Measurements from ENCODE around the gene CPED1. TPM values are rescaled to one million over a fixed set of nuclear protein-coding genes. Genes with fewer than 3 reads are reported as not detected.

The CPED1 gene
- total RNA-seq, 2 experiments from 2014 or later: not detected

DNA sequence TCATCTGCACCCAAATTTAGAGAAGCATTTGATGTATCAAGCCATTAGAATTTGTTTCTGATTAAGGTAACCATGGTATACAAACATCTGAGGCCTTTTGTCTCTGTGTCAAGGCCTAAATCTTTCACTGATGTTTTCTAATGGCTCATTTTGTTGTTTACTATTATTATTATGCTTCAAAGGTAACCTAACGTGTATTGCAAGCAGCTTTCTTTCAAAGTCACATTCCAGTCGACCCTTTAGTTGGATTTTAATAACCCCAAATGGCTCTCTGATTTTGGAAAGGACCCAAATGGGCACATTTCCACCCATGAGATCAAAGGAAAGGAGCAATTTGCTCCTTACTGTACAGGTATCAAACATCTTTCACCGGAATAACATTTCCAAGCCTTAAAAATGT lies 293.6 kb downstream of the CPED1 start:
- Histone ChIP-seq H3K9me2 (ENCODE audit: insufficient read depth, low read length) (no peaks in the 10 kb centered on the region), H3K4me3 (ENCODE audit: low read depth, low read length, poor library complexity, severe bottlenecking) (no peak overlapping the region), H3K4me1 (ENCODE audit: insufficient read depth, low read length, poor library complexity, severe bottlenecking) (no peaks in the 10 kb centered on the region), H3K4me2 (ENCODE audit: low read length) (no peak overlapping the region), H3K36me3 (ENCODE audit: insufficient read depth, low read length) (no peaks in the 10 kb centered on the region; the same call in 1 of the 2 replicates), H3K27ac (ENCODE audit: low read depth, low read length, poor library complexity, severe bottlenecking) (no peak overlapping the region), H3K9me3 (ENCODE audit: low read length) (peaks cover 5% of the 10 kb centered on the region; the same call in 1 of the 2 replicates), H4K20me1 (ENCODE audit: insufficient read depth, low read length) (no peaks in the 10 kb centered on the region), H2AFZ (ENCODE audit: low read length) (no peak overlapping the region), H3K79me2 (ENCODE audit: insufficient read depth, low read depth, low read length) (no peaks in the 10 kb centered on the region)
- TF ChIP-seq EZH2phosphoT487 (IDR thresholded peaks at IDR 0.05; ENCODE audit: borderline replicate concordance, low read depth, low read length): no peak
- TF ChIP-seq, protein P1, sequence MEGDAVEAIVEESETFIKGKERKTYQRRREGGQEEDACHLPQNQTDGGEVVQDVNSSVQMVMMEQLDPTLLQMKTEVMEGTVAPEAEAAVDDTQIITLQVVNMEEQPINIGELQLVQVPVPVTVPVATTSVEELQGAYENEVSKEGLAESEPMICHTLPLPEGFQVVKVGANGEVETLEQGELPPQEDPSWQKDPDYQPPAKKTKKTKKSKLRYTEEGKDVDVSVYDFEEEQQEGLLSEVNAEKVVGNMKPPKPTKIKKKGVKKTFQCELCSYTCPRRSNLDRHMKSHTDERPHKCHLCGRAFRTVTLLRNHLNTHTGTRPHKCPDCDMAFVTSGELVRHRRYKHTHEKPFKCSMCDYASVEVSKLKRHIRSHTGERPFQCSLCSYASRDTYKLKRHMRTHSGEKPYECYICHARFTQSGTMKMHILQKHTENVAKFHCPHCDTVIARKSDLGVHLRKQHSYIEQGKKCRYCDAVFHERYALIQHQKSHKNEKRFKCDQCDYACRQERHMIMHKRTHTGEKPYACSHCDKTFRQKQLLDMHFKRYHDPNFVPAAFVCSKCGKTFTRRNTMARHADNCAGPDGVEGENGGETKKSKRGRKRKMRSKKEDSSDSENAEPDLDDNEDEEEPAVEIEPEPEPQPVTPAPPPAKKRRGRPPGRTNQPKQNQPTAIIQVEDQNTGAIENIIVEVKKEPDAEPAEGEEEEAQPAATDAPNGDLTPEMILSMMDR (conservative IDR thresholded peaks at IDR 0.05; ENCODE audit: low read length): no peak
- ChIA-PET POLR2A (interaction anchor here (1.9 kb wide), 1 partner anchor 9 kb away, joined by 5 read pairs; no protein-coding TSS in a partner anchor), CTCF (ENCODE audit: unreplicated experiment) (interaction anchor here (0.6 kb wide), 1 partner anchor 1492 kb away, joined by 3 read pairs; no protein-coding TSS in a partner anchor)
- intact Hi-C loops (cut with micrococcal nuclease; ENCODE audit: unreplicated experiment): no loop called here
- no peak for DNase-seq (ENCODE audit: low spot score)
- no TSS peak for BruUV-seq (replicated peaks)

DNA sequence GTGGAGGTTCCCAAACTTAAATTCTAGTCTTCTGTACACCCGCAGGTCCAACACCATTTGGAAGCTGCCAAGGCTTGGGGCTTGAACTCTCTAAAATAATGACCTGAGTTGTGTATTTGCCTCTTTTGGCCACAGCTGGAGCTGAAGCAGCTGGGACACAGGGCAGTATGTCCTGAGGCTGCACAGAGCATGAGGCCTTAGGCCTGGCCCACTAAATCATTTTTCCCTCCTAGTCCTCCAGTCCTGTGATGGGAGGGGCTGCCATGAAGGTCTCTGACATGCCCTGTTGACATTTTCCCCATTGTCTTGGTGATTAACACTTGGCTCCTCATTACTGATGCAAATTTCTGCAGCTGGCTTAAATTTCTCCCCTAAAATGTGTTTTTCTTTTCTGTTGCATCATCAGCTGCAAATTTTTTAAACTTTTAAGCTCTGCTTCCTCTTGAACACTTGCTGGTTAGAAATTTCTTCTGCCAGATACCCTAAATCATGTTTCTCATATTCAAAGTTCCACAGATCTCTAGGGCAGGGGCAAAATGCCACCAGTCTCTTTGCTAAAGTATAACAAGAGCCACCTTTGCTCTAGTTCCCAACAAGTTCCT lies 296.7 kb downstream of the CPED1 start:
- Histone ChIP-seq H2AFZ (ENCODE audit: low read length) (no peak overlapping the region), H3K4me2 (ENCODE audit: low read length) (no peak overlapping the region), H3K9me3 (ENCODE audit: low read length) (peaks cover 5% of the 10 kb centered on the region; the same call in 1 of the 2 replicates), H3K79me2 (ENCODE audit: insufficient read depth, low read depth, low read length) (no peaks in the 10 kb centered on the region), H3K4me3 (ENCODE audit: low read depth, low read length, poor library complexity, severe bottlenecking) (no peak overlapping the region), H4K20me1 (ENCODE audit: insufficient read depth, low read length) (no peaks in the 10 kb centered on the region), H3K36me3 (ENCODE audit: insufficient read depth, low read length) (no peaks in the 10 kb centered on the region; the same call in 1 of the 2 replicates), H3K9me2 (ENCODE audit: insufficient read depth, low read length) (no peaks in the 10 kb centered on the region), H3K4me1 (ENCODE audit: insufficient read depth, low read length, poor library complexity, severe bottlenecking) (no peaks in the 10 kb centered on the region), H3K27ac (ENCODE audit: low read depth, low read length, poor library complexity, severe bottlenecking) (no peak overlapping the region)
- POLR2A ChIA-PET: no interaction called here
- no TSS peak for BruUV-seq (replicated peaks)
- TF ChIP-seq, protein P1 (conservative IDR thresholded peaks at IDR 0.05; ENCODE audit: low read length): no peak
- no peak for TF ChIP-seq EZH2phosphoT487 (IDR thresholded peaks at IDR 0.05; ENCODE audit: borderline replicate concordance, low read depth, low read length)
- CTCF ChIA-PET (ENCODE audit: unreplicated experiment): no interaction called here
- intact Hi-C loops (cut with micrococcal nuclease; ENCODE audit: unreplicated experiment): no loop called here
- DNase-seq (ENCODE audit: low spot score): no peak

DNA sequence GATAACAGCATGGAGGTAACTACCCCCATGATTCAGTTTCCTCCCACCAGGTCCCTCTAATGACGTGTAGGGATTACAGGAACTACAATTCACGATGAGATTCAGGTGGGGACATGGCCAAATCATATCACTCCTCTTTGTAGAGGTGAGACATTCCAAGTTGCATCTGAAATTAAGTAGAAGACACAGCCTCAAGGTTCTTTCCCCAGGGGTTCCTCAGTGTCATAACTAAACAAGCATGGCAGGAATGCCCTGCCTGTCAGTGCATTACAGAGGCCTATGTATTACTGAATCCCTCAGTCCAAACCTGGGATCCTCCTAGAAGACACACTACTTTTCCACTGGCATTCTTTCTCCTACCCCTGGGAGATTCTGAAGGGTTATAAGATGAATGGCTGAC lies 297.7 kb downstream of the CPED1 start:
- no peak for TF ChIP-seq EZH2phosphoT487 (IDR thresholded peaks at IDR 0.05; ENCODE audit: borderline replicate concordance, low read depth, low read length)
- TF ChIP-seq, protein P1 (conservative IDR thresholded peaks at IDR 0.05; ENCODE audit: low read length): no peak
- DNase-seq (ENCODE audit: low spot score): no peak

More for the DNA sequence above, 297.7 kb downstream of the CPED1 start:
- intact Hi-C loops (cut with micrococcal nuclease; ENCODE audit: unreplicated experiment): no loop called here
- no peak overlapping the region for H3K4me3 ChIP-seq (ENCODE audit: low read depth, low read length, poor library complexity, severe bottlenecking)
- H3K9me2 ChIP-seq (ENCODE audit: insufficient read depth, low read length): no peaks in the 10 kb centered on the region
- POLR2A ChIA-PET: no interaction called here
- no peaks in the 10 kb centered on the region for H3K4me1 ChIP-seq (ENCODE audit: insufficient read depth, low read length, poor library complexity, severe bottlenecking)
- no peak overlapping the region for H3K4me2 ChIP-seq (ENCODE audit: low read length)
- no TSS peak for BruUV-seq (replicated peaks)
- H4K20me1 ChIP-seq (ENCODE audit: insufficient read depth, low read length): no peaks in the 10 kb centered on the region
- H3K27ac ChIP-seq (ENCODE audit: low read depth, low read length, poor library complexity, severe bottlenecking): no peak overlapping the region
- H2AFZ ChIP-seq (ENCODE audit: low read length): no peak overlapping the region
- H3K79me2 ChIP-seq (ENCODE audit: insufficient read depth, low read depth, low read length): no peaks in the 10 kb centered on the region
- CTCF ChIA-PET (ENCODE audit: unreplicated experiment): no interaction called here
- H3K36me3 ChIP-seq (ENCODE audit: insufficient read depth, low read length): no peaks in the 10 kb centered on the region; the same call in 1 of the 2 replicates
- peaks cover 5% of the 10 kb centered on the region; the same call in 1 of the 2 replicates for H3K9me3 ChIP-seq (ENCODE audit: low read length)

Data from OCI-LY7 (cell line).